Liver (tissue), 9 donors: ENCODE measurements around the gene ACOXL. TPM values are rescaled to one million over a fixed set of nuclear protein-coding genes. Genes with fewer than 3 reads are reported as not detected.

Source experiments
- DNase-seq: peaks from one replicate; pipeline ENCODE4 v3.0.0-alpha.2; 2017; ENCODE audit warnings: low spot score
- H3K27ac ChIP-seq, 2 donors: one replicate each; pipeline ENCODE4 v1.7.0; 2013; ENCODE audit warnings: inconsistent platforms in 2 of 2, low read length in 2 of 2, control low read depth in 1 of 2, low read depth in 1 of 2, mild to moderate bottlenecking in 1 of 2
- H3K27me3 ChIP-seq, 4 donors: one replicate each; pipeline versions ENCODE4 v1.6.1 to v1.7.0; 2013; ENCODE audit warnings: low read length in 3 of 4, inconsistent platforms in 1 of 4, mild to moderate bottlenecking in 1 of 4, moderate library complexity in 1 of 4; ENCODE audit not compliant: control insufficient read depth in 4 of 4, insufficient read depth in 4 of 4
- H3K36me3 ChIP-seq, 4 donors: one replicate each; pipeline versions ENCODE4 v1.6.1 to v1.7.0; 2013; ENCODE audit warnings: low read length in 3 of 4, mild to moderate bottlenecking in 3 of 4, low read depth in 1 of 4, moderate library complexity in 1 of 4; ENCODE audit not compliant: control insufficient read depth in 4 of 4, insufficient read depth in 3 of 4
- H3K4me1 ChIP-seq, 4 donors: one replicate each; pipeline versions ENCODE4 v1.6.1 to v1.7.0; 2013; ENCODE audit warnings: low read length in 3 of 4, mild to moderate bottlenecking in 3 of 4, moderate library complexity in 1 of 4; ENCODE audit not compliant: control insufficient read depth in 4 of 4, insufficient read depth in 4 of 4
- H3K4me3 ChIP-seq, 3 donors: one replicate each; pipeline versions ENCODE4 v1.6.1 to v1.7.0; 2013; ENCODE audit warnings: low read length in 3 of 3, control low read depth in 1 of 3, low read depth in 1 of 3, mild to moderate bottlenecking in 1 of 3
- H3K9ac ChIP-seq, 2 donors: one replicate each; pipeline ENCODE4 v1.7.0; 2013; ENCODE audit warnings: low read length in 2 of 2, mild to moderate bottlenecking in 2 of 2, moderate library complexity in 2 of 2, control low read depth in 1 of 2, low read depth in 1 of 2
- H3K9me3 ChIP-seq, 4 donors: one replicate each; pipeline versions ENCODE4 v1.6.1 to v1.7.0; 2013; ENCODE audit warnings: low read length in 3 of 4; ENCODE audit not compliant: control insufficient read depth in 4 of 4
- CTCF ChIP-seq: fragments of 150-350 bp; IDR thresholded peaks from 2 replicates; pipeline ENCODE4 v1.5.1; 2017; ENCODE audit warnings: improper control_type of control experiment, low read depth, low read length; ENCODE audit not compliant: missing input control
- EGR1 ChIP-seq, 2 donors: IDR thresholded peaks; 2 replicates each; pipeline ENCODE4 v1.6.1; 2016 to 2018; ENCODE audit warnings: antibody characterized with exemption in 2 of 2, low read depth in 2 of 2
- JUND ChIP-seq, 2 donors: IDR thresholded peaks; 2 replicates each; pipeline ENCODE4 v1.6.1; 2016; ENCODE audit warnings: antibody characterized with exemption in 2 of 2
- RAD21 ChIP-seq, 2 donors: IDR thresholded peaks; 2 replicates each; pipeline ENCODE4 v1.6.1; 2016; ENCODE audit warnings: antibody characterized with exemption in 2 of 2, mild to moderate bottlenecking in 2 of 2
- REST ChIP-seq: IDR thresholded peaks from 2 replicates; pipeline ENCODE4 v1.6.1; 2016; ENCODE audit warnings: antibody characterized with exemption, mild to moderate bottlenecking
- SP1 ChIP-seq: IDR thresholded peaks from 2 replicates; pipeline ENCODE4 v1.6.1; 2018; ENCODE audit warnings: antibody characterized with exemption, mild to moderate bottlenecking
- TAF1 ChIP-seq: conservative IDR thresholded peaks from 2 replicates; pipeline ENCODE4 v1.6.1; 2016; ENCODE audit warnings: antibody characterized with exemption, mild to moderate bottlenecking
- ZBTB33 ChIP-seq: IDR thresholded peaks from 2 replicates; pipeline ENCODE4 v1.6.1; 2016; ENCODE audit warnings: antibody characterized with exemption
- WGBS: extraction: QIAGEN DNeasy Blood & Tissue Kit; methylation state at CpG from one replicate; pipeline ENCODE4 v1.1.7; 2013; 5-methylcytosine and 5-hydroxymethylcytosine counted together
- polyA plus RNA-seq, 2 donors: library from polyadenylated mRNA; stranded (reverse) in 1 of 2; unstranded in 1 of 2; fragments of 200-250 nt in 1 of 2; fragments of >200 nt in 1 of 2; fragmentation: Nextera tagmentation in 1 of 2; extraction: Ambion mirVana in 1 of 2; gene quantifications; one replicate each; pipeline versions ENCODE4 v1.2.1 to v1.2.3, GENCODE V29; 2013 to 2015
- total RNA-seq, 2 donors: library from RNA; depleted of rRNA; stranded (reverse); fragments of >200 nt; gene quantifications; one replicate each; pipeline ENCODE4 v1.2.3, GENCODE V29; 2014
- donor health status: healthy.
- donor health status: healthy.
- donor health status: healthy.
- donor health status: healthy.
- donor health status: healthy.

Gene ACOXL
- total and polyA plus RNA-seq, 4 donors = 0.07 TPM; not detected in 3

- Histone ChIP-seq H3K36me3 (no peaks in the 10 kb centered on the region), H3K4me1 (no peaks in the 10 kb centered on the region), H3K27me3 (no peaks in the 10 kb centered on the region), H3K4me3 (no peak overlapping the region), H3K27ac (no peak overlapping the region), H3K9me3 (no peaks in the 10 kb centered on the region), H3K9ac (no peak overlapping the region)
- 87% methylated on average over 2 of the region's 2 CpGs for WGBS
- DNase-seq = no peak
- TF ChIP-seq ZBTB33 (no peak), EGR1 (IDR thresholded peaks at IDR 0.05; ENCODE audit: low read depth in 2 of 2) (no peak), RAD21 (IDR thresholded peaks at IDR 0.05) (no peak), CTCF (no peak)
Measured at GRCh38 chr2:110990440-110990839, 258.1 kb downstream of the ACOXL start.

GRCh38 chr2:110991911-110992310 lies 259.5 kb downstream of the ACOXL start:
- Histone ChIP-seq H3K27ac (no peak overlapping the region), H3K27me3 (no peaks in the 10 kb centered on the region), H3K4me1 (no peaks in the 10 kb centered on the region), H3K36me3 (no peaks in the 10 kb centered on the region), H3K4me3 (no peak overlapping the region), H3K9ac (no peak overlapping the region), H3K9me3 (peaks cover 0 to 9% (median 0%) of the 10 kb centered on the region in 4 donors)
- WGBS = 67% methylated on average over 5 of the region's 5 CpGs
- TF ChIP-seq RAD21 (IDR thresholded peaks at IDR 0.05) = no peak
- no peak for TF ChIP-seq REST
- TF ChIP-seq TAF1 = no peak
- no peak for DNase-seq

GRCh38 chr2:110992886-110993285 lies 260.5 kb downstream of the ACOXL start:
- Histone ChIP-seq H3K4me1 (no peaks in the 10 kb centered on the region), H3K9ac (no peak overlapping the region), H3K36me3 (no peaks in the 10 kb centered on the region), H3K27me3 (no peaks in the 10 kb centered on the region), H3K9me3 (peaks cover 0 to 10% (median 0%) of the 10 kb centered on the region in 4 donors), H3K27ac (no peak overlapping the region), H3K4me3 (no peak overlapping the region)
- TF ChIP-seq JUND (IDR thresholded peaks at IDR 0.05) = no peak
- TF ChIP-seq TAF1 = no peak
- TF ChIP-seq CTCF = no peak
- TF ChIP-seq SP1 = no peak
- WGBS = 92% methylated on average over 2 of the region's 2 CpGs
- no peak for DNase-seq
